Progenitor cell of endocrine pancreas (in vitro differentiated cells): ENCODE data around the gene PLN. TPM values are rescaled to one million over a fixed set of nuclear protein-coding genes. Genes with fewer than 3 reads are reported as not detected.

Source experiments
- DNase-seq: peaks from one replicate; pipeline ENCODE4 v3.0.0; 2021; ENCODE audit warnings: low spot score; ENCODE audit not compliant: unreplicated experiment
- H3K27ac Mint-ChIP-seq: 2 replicates; pipeline ENCODE4 v1.8.0; 2021; ENCODE audit warnings: mild to moderate bottlenecking, moderate library complexity, mixed read lengths
- H3K27me3 Mint-ChIP-seq: 2 replicates; pipeline ENCODE4 v1.8.0; 2021; ENCODE audit warnings: mixed read lengths
- H3K36me3 Mint-ChIP-seq: 2 replicates; pipeline ENCODE4 v1.8.0; 2022; ENCODE audit warnings: mixed read lengths; ENCODE audit not compliant: insufficient read depth
- H3K4me1 Mint-ChIP-seq: 2 replicates; pipeline ENCODE4 v1.8.0; 2021; ENCODE audit warnings: low read depth, mixed read lengths
- H3K4me3 Mint-ChIP-seq: 2 replicates; pipeline ENCODE4 v1.8.0; 2021; ENCODE audit warnings: low read depth, mild to moderate bottlenecking, moderate library complexity, mixed read lengths
- H3K9me3 Mint-ChIP-seq: 2 replicates; pipeline ENCODE4 v1.8.0; 2021; ENCODE audit warnings: low read depth, mixed read lengths
- CTCF ChIP-seq: fragments of 200-600 bp; sonication (generic); IDR thresholded peaks from one replicate; pipeline ENCODE4 v1.5.0; 2021; ENCODE audit warnings: antibody characterized with exemption, mild to moderate bottlenecking; ENCODE audit not compliant: unreplicated experiment
- total RNA-seq: library from RNA; stranded (reverse); gene quantifications from 2 replicates; pipeline ENCODE4 v1.2.1, GENCODE V29; 2021

PLN gene
- total RNA-seq, 1 donor from 2014 or later, result 0.55 TPM

DNA sequence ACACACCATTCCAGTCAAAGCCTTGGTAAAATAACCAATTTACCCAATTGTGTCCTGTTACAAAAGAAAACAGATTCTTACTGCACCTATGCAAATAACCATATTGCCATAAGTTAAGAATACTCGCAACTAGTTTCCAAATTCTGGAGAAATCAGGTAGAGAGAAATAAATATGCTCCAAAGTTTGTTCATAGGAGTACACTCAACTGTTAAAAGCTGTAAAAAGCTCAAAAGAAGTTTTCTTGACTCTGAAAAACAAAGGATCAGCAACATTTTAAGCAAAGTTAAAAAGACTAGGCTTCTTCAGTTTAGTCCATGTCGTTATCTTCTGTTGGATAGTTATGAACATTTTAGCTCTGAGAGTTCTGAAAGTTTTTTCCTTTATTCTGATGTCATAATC, 55.3 kb downstream of the PLN start:
- peaks cover 8% of the 10 kb centered on the region for H3K9me3 Mint-ChIP-seq
- peaks cover 4% of the 10 kb centered on the region for H3K4me1 Mint-ChIP-seq
- H3K4me3 Mint-ChIP-seq, result no peak overlapping the region

DNA sequence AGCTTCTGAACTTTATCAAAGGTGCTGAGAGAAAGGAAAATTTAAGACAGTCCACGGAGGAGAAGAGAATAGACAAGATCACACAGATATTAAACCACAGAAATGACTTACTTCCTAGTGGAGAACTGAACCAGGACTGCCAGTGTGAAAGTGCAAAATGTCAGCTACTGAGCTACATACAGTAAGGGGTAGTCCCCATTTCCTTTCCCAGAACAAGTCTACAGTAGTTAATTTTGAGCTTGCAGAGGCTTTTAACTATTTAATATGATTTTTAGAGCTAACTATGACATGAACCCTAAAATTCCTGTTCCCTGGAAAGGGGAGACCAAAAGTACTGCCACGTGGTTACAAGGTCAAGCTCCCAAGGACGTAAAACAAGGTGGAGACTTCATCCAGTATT, 58.2 kb downstream of the PLN start:
- H3K4me1 Mint-ChIP-seq, result peaks cover 4% of the 10 kb centered on the region
- no peak overlapping the region for H3K27ac Mint-ChIP-seq
- peaks cover 11% of the 10 kb centered on the region for H3K9me3 Mint-ChIP-seq
- no peak for TF ChIP-seq CTCF
- no peaks in the 10 kb centered on the region for H3K36me3 Mint-ChIP-seq
- no peaks in the 10 kb centered on the region for H3K27me3 Mint-ChIP-seq
- H3K4me3 Mint-ChIP-seq, result no peak overlapping the region
- no peak for DNase-seq

More for the DNA sequence above, 55.3 kb downstream of the PLN start:
- Mint-ChIP-seq H3K27ac (no peak overlapping the region), H3K36me3 (no peaks in the 10 kb centered on the region), H3K27me3 (no peaks in the 10 kb centered on the region)
- DNase-seq, result no peak
- TF ChIP-seq CTCF, result no peak

DNA sequence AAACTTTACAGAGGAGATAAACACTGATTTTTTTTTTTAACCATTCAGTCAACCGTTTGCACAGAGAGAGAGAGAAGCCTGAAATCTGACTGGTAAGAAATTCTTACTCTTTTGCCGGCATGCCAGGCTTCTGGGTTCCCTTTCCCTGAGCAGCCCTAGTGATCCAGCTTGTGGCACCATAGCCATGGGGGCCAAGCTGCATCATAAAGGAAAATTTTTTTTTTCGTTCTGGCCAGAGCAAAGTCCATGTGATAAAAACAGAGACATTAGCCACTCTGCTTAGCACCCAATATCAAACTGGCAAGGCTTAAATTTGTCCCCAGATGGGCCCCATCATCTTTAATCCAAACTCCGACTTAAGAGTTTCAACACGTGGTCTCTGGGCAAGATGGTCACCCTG, 58.8 kb downstream of the PLN start:
- H3K4me3 Mint-ChIP-seq, result no peak overlapping the region
- no peak overlapping the region for H3K27ac Mint-ChIP-seq
- DNase-seq, result no peak
- TF ChIP-seq CTCF, result no peak
- H3K9me3 Mint-ChIP-seq, result peaks cover 15% of the 10 kb centered on the region
- H3K27me3 Mint-ChIP-seq, result no peaks in the 10 kb centered on the region
- peaks cover under 1% of the 10 kb centered on the region for H3K36me3 Mint-ChIP-seq
- peaks cover 4% of the 10 kb centered on the region for H3K4me1 Mint-ChIP-seq

Other genes starting within 250 kb of the PLN start
- gene CEP85L, start 103.3 kb downstream of the PLN start, total RNA-seq, result 6.8 and 8.8 TPM in 2 replicates